SKM-1 treated with dmso at 0.1 percent for 144 hours (cell line): ENCODE measurements around the gene HOXC4.
"Not testable (repeated sequence)": the region's sequence is repeated elsewhere in the genome, so short reads cannot be mapped to it uniquely, and the experiment has no call there.

ENCODE experiments used
- DNase-seq: peaks from one replicate; lab custom pipeline; 2025; ENCODE audit not compliant: unreplicated experiment; lab: John Stamatoyannopoulos, UW

HOXC4 gene

DNA sequence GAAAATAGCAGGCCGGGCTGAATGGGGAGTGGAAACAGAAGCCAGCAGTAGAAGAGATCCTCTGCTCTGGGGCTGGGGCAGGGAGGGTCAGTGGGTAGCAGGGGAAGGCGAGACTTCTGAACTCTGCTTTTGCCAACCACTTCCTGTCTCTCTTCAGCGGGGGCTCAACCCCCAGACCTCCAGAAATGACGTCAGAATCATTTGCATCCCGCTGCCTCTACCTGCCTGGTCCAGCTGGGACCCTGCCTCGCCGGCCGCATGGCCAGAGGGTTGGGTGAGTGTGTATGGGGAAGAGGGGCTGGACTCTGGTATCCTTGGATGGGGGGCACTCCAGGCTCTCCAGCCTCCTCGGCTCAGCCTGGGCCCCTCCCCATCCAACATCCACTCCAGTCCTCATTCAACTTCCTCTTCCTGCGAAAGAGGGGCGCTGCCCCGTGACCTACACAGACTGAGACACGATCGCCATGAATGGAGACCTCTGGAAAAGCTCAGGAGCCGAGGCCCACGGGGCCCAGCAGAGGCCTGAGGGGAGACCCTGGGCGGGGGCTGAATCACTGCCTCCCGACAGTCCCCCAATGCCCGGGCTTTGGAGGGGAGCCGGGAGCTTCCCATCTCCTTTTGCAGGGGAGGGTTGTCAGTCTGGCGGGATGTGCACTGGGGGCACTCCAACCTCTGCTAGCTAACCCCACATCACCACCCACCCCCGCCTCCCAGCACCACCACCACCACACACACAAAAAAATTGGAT lies 458 bp upstream of the HOXC4 start:
- no peak for DNase-seq

- no peak for DNase-seq
These were observed 1.1 kb downstream of the HOXC4 start for GRCh38 chr12:54054742-54055194.

DNA sequence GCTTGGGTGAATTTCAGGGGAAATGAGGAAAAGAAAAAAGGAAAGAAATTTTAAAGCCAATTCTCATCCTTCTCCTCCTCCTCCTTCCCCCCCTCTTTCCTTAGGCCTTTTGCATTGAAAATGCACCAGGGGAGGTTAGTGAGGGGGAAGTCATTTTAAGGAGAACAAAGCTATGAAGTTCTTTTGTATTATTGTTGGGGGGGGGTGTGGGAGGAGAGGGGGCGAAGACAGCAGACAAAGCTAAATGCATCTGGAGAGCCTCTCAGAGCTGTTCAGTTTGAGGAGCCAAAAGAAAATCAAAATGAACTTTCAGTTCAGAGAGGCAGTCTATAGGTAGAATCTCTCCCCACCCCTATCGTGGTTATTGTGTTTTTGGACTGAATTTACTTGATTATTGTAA lies 1.9 kb downstream of the HOXC4 start:
- DNase-seq: no peak

DNA sequence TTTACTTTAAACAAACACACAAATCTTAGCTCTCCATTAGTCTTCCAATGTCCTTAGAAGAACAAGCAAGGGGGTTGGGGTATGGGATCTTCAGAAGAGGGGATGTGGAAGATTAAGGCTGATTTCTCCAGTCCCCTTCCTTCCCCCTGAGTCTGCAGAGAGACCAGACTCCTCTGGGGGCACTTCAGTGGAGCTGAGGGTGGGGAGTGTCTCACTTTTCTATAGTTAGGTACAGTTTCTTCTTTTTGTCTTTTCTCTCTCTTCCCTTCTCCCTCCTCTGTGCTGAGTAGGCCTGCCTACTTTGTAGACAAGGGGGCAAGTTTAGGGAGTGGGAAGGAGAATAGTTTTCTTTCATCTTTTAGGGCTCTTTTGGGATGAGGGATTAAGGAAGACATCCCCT lies 2.5 kb downstream of the HOXC4 start:
- DNase-seq: no peak

DNA sequence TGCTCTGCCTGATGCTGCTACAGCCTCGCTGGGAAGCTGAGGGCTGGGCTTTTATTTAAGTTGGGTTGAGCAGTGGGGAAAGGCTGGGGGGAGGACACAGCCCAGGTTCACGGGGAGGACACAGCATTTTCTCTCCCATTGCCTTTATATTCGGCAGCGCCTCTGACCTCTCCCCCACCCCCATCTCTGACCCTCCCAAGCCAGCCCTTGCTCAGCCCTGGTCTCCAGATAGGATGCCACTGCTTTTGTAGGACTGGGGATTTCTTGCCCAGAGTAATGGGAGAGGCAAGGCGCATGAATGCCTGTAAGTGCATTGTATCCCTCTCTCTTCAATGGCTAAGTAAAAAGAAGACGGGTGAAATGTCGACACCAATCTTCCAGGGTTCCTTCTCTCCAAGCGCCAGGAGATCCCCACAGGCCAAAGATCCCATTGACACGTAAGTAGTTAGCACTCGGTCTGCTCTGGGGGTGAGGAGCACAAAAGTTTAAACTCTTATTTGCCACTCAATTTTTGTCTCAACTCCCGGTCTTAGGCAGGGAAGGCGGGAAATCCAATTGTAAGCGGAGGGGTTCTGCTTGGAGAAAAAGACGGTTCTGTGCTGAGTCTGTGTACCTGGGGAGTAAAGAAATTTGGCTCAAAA lies 4.6 kb downstream of the HOXC4 start:
- no peak for DNase-seq

DNA sequence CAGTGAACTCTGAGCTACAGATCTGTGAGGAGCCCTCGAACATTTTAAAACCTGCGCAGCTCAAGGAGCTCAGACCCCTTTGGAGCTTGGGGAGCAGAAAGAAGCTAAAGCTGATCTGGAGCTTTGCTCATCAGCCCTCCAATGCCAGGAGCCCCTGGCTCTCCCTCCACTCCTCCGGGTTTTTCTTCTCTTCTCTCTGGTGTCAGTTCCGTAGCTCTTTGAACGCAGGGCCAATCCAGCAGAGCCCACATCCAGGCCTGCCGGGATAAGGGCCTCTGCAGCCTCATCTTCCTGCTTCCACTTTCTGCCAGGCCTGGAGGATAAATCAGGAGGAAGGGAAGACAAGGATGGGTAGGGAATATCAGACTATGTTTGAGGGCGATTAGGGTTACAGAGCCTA lies 6.0 kb downstream of the HOXC4 start:
- no peak for DNase-seq

GRCh38 chr12:54060174-54060974 lies 6.7 kb downstream of the HOXC4 start:
- no peak for DNase-seq

DNA sequence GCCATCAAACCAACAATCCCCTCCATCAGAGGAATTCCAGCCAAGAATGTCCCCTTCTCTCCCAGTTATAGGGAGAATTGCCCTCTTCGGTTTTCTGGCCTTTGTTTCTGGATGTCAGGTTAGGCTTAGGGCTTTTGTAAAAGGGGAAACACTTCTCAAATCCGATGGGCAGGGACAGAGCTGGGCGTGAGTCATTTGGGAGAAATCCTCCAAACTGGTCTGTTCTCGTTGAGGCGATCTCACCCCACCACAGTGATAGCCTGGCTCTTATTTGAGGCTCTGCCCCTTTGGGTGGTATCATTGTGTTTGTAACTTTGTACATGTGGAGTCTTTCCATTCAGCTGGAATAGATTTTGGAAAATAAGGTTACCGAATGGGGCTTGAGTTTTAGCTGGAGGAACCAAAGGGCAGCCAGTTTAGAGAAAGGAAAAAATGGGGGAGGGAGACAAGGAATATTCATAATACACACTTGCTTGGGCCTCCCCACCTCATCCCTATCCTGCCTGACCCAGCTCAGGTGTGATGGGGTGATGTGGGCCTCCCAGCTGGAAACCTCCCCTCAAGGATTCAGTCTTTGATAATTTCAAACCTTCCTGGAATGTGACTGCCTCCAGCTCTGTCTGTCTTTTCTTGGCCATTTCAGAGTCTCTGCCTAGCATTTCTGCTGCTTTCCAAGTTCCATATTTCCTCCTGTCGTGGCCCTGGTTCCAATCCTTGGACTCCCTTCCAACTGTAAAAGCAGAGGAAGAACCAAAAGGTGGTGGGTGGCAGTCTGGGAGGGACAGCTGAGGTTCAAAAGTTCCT lies 7.5 kb downstream of the HOXC4 start:
- DNase-seq: no peak

DNA sequence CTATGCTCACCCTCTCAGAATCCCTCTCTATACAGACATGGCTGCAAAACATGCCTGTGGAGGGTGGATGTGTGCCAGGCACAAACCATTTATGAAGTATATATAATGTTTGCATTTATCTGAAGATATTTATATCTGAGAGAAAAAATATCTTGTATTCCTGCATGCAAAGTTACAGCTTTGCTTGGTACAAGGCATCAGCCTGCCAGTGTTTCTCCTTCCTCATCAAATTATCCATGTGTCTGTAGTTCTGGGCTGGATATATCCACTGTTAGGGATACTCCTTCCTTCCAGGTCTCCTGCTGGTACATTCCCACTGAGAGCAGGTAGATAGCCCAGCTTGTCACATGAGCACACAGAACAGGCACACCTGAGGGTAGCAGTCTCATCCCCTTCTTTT lies 12.0 kb downstream of the HOXC4 start:
- DNase-seq: no peak

- no peak for DNase-seq
These were observed 12.8 kb downstream of the HOXC4 start for GRCh38 chr12:54066408-54066807.

- no peak for DNase-seq
These were observed 14.9 kb downstream of the HOXC4 start for GRCh38 chr12:54068418-54069070.

DNA sequence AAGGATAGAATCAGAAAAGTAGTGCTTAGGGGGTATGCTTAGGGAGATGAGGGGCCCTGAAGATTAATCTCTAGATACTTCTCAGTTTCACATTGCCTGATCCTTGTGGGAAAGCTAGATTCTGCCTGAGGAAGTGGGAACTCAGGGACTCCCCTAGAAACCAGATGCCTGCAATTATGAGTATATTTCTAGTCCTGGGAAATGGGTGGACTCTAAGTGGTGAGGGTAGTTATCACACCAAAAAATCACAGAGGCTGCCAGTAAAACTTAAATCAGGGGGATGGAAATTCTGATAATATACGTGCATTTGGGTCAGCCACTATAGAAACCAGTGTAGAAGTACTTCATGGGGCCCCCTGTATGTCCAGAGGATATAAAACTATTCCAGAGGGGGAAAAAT lies 18.3 kb downstream of the HOXC4 start:
- DNase-seq: no peak

DNA sequence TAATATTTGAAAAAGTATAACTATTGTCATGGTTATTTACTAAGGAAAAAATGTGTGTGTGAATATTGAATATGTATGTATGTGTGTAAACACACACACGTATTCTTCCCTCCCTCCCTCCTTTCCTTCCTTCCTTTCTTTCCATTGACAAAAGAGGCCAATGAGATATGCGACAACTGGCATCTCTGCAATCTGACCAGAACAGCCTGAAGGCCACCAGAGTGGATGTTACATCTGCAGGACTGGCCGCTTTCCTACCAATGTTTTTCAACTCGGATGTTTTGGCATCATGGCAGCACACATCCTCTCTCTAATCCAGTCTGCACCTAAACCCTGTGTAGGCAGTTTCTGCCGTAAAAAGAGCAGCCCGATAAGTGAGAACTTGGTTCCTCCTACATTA lies 20.7 kb downstream of the HOXC4 start:
- DNase-seq: no peak

DNA sequence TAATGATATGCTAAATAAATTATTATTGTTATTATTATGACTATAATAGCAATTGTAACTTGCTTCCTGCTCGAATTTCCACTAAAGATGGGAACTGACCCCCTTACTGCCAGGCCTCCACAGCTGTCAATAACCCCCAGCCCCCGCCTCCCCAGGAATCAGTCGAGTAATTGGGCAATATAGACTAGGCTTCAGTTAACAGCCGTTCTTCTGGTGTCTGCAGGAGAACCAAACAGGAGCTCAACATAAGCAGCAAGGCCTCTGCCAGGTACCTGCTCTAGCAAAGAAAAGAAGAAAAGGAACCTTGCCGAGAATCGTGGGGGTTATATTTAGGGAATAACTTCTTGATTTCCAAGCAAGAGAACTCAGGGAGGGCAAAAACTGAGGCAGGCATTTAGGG lies 21.8 kb downstream of the HOXC4 start:
- DNase-seq: no peak

- DNase-seq: no peak
These were observed 22.3 kb downstream of the HOXC4 start for GRCh38 chr12:54075974-54076373.

DNA sequence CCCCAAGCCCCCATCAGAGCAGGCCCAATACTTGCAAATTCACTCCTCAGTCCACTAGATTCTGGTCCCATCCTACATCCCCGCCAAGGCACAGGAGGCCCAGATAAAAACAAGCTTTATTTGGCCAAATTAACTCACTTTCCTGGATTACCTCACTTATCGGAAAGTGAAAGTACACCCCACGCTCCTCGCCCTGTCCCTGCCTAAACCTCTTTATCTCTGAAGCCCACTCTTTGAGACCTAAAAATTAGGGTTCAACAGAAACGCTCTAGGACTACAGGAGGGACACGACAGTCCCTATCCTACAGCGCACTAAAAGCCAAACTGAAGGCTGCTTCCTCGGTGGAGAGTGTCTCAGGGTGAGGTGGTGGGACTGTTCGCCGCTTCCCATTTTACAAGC lies 24.2 kb downstream of the HOXC4 start:
- not testable (repeated sequence) for DNase-seq

- DNase-seq: not testable (repeated sequence)
These were observed 25.5 kb downstream of the HOXC4 start for GRCh38 chr12:54079115-54079514.

- not testable (repeated sequence) for DNase-seq
These were observed 26.6 kb downstream of the HOXC4 start for GRCh38 chr12:54080008-54080924.

- DNase-seq: not testable (repeated sequence)
These were observed 27.4 kb downstream of the HOXC4 start for GRCh38 chr12:54081053-54081514.
